Kidney capillary endothelial cell (primary cell): ENCODE data around the gene CAPRIN2.

Experiments used
- DNase-seq: peaks from one replicate; pipeline ENCODE4 v3.0.0-alpha.2; 2018; ENCODE audit warnings: low spot score

Gene CAPRIN2, protein sequence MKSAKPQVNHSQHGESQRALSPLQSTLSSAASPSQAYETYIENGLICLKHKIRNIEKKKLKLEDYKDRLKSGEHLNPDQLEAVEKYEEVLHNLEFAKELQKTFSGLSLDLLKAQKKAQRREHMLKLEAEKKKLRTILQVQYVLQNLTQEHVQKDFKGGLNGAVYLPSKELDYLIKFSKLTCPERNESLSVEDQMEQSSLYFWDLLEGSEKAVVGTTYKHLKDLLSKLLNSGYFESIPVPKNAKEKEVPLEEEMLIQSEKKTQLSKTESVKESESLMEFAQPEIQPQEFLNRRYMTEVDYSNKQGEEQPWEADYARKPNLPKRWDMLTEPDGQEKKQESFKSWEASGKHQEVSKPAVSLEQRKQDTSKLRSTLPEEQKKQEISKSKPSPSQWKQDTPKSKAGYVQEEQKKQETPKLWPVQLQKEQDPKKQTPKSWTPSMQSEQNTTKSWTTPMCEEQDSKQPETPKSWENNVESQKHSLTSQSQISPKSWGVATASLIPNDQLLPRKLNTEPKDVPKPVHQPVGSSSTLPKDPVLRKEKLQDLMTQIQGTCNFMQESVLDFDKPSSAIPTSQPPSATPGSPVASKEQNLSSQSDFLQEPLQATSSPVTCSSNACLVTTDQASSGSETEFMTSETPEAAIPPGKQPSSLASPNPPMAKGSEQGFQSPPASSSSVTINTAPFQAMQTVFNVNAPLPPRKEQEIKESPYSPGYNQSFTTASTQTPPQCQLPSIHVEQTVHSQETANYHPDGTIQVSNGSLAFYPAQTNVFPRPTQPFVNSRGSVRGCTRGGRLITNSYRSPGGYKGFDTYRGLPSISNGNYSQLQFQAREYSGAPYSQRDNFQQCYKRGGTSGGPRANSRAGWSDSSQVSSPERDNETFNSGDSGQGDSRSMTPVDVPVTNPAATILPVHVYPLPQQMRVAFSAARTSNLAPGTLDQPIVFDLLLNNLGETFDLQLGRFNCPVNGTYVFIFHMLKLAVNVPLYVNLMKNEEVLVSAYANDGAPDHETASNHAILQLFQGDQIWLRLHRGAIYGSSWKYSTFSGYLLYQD

GRCh38 chr12:30754750-30755394 lies at the start of gene CAPRIN2:
Gene CAPRIN2 (minus strand): TSS chr12:30754951. CDS start chr12:30753520, 1,431 bp downstream.
- peak; percentile 88 for DNase-seq

- no peak for DNase-seq
These were observed 42.9 kb upstream of the CAPRIN2 start for GRCh38 chr12:30797689-30798088.

GRCh38 chr12:30796891-30797371 lies 42.2 kb upstream of the CAPRIN2 start:
- DNase-seq, result no peak

GRCh38 chr12:30796313-30796780 lies 41.6 kb upstream of the CAPRIN2 start:
- peak; percentile 26 for DNase-seq

- DNase-seq, result peak; percentile 81
These were observed 40.9 kb upstream of the CAPRIN2 start for GRCh38 chr12:30795410-30796312.

DNA sequence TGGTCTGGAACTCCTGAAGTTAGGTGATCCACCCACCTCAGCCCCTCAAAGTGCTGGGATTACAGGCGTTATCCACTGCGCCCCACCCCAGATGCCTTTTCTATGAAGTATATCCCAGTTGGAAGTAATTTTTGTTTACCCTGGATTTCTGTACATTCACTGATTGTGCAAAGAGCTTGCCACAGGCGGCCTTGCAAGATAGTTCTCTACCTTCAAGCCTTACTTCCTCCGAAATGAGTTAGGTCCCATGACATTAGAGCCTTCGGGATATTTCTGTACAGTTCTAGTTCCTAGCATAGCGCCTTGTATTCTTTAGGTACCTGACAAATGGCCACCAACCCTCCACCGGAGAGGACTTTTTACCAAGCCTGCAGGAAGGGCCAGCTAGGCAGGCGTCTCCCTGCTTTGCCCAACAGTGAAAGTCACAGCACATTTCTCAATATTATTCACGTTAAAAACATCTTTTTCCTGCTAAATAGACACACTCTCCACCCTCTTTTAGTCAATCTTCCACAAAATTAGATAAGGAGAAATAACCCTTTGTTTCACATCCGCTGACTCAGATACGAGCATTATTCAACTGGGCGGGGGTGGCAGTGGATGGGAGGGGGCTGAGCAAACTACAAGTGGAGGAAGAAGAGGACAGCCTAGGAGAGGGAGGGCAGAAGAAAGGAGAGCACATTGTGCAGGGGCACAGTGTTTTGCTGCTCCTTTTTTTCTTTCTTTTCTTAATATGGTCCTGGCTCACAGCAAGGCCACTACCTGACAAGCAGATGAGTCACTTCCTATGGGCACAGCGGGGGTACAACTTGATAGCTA lies 40.0 kb upstream of the CAPRIN2 start:
- peak; percentile 91 for DNase-seq

- DNase-seq, result no peak
These were observed 39.3 kb upstream of the CAPRIN2 start for GRCh38 chr12:30794020-30794419.

DNA sequence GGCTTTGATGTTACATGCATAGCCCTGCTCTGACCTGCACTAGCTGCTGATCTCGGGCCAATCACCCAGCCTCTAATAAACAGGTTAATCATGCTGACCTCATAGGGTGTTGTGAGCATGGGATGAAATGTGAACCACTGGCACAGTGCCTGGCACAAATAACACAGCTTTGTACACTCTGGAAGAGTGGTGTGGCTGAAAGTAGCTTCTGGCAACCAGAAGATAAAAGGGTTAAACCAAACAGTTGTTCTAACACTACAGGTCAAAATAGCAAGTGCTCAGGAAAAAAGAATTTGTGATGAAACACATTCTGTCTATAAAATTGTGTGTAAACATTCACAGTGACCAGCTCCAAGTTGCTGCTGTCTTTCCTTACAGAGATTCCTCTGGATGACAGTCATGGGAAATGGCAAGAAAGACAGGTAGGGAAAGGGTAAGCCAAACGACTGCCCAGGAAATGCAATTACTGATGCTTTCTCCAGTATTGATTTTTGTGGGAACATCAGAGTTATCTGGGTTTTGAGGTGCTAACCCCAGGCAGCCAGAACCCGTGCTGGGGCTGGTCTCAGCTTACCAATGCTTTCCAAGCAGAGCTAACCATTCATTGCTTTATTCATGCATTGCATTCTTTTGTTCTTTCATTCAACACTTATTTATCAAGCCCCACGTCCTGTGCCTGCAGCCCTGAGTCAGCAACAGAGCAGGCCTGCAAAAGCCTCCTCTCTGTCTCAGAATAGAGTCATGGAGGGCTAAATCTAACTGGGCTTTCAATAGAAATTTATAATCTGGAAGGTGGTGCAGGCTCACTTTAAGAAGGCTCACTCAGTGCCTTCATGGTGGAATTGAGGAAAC lies 38.1 kb upstream of the CAPRIN2 start:
- no peak for DNase-seq

DNA sequence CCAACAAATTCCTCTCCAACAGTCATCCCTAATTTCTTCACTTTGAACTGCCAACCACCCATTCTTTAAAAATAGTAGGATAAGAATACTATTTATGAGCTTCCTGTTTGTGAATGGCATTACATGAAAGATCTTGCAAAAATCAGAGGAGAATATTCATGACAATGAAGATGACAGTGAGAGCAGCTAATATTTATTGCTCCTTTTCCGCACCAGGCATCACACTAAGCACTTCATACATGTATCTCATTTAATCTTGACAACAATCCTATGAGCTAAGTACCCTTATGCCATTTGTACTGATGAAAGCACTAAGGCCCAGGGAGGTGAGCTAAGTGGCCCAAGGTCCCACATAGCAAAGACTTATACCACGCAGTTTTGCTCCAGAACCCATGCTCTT lies 37.3 kb upstream of the CAPRIN2 start:
- DNase-seq, result no peak

DNA sequence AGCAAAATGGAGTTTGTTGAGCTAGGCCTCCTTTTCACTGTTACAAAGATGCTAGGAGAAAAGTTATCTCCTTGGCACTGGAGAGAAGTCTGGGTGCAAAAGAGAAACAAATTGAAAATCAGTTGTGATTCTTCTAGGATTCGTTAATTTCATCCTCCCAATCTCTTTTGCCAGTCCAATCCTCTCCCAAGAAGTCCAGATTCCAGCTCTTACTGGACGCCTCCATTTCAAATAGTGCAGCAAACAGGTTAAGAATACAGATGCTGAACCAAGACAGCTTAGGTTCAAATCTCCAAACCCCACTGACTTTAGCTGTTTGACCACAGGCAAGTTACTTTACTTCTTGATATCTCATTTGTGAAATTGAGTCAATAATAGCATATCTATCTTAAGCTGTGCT lies 34.0 kb upstream of the CAPRIN2 start:
- DNase-seq, result no peak

GRCh38 chr12:30785630-30786029 lies 30.9 kb upstream of the CAPRIN2 start:
- DNase-seq, result no peak

- DNase-seq, result no peak
These were observed 29.8 kb upstream of the CAPRIN2 start for GRCh38 chr12:30784508-30784907.

- DNase-seq, result no peak
These were observed 29.2 kb upstream of the CAPRIN2 start for GRCh38 chr12:30783946-30784345.

DNA sequence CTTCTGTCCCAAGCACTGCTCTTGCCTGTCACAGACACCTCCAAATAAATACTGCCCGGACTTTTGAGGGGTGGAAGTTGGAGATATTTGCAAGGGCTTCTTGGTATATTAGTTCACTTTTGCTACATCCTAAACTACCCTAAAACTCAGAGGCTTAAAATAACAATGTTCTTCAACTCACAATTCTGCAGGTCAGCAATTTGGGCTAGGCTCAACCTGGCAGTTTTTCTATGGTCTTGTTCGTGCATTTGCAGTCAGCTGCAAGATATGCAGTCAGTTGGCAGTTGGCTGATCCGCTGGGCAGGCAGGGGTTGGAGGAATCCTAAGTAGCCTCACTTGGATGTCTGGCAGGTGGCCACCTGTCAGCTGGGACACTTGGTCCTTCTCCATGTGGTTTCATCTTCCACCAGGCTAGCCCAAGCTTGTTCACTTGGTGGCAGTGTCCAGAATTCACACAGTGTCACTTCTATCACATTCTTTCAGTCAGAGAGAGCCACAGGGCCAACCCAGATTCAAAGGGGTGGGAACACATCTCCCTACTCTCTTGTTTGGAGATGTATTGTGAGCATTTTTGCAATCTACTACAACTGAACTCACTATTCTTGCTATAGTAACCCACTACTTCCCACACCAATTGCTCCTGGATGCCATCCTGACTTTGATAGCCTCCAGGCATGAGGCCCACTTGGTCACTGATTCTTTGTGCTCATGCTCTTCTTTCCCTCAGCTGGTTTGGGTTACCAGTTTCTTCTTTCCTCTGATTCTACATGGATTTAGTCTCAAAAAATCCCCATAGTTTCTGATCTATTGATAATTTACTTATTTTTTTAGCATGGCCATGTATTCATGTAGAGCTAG lies 27.8 kb upstream of the CAPRIN2 start:
- no peak for DNase-seq

DNA sequence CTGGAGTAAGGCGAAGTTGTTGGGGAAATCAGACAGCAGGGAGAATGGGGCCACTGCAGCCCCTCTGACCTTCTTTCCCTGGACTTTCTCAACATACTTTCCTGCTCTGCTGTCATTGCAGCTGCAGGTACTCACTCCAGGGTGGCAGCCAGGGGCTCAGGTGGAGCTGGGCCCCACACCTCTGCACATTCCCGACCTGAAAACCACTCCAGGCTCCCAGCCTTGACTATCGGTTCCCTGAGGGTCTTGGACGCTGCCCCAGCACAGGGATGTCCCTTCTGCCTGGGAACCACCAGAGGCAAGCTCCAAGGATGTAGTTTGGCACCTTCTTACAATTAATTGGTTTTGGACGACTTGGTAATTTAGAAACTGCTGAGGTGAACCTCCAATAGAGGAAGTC lies 24.8 kb upstream of the CAPRIN2 start:
- no peak for DNase-seq

DNA sequence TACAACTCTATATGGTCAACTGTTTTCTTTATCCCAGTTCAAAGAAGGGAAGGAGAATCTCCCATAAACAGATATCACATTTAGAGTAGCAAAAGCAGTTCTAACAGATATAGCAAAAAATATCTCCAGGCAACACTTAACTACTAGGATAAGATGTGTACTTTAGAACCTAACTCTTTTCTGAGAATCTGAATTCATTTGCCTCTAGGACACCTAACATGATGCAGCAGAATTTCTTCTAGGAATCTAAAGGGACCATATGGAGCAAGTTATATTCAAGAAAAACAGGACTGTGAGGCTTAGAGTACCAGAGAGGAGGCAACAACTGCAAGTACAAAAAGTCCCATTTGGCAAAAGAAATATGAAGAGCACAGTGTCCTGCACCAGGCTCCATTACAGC lies 24.4 kb upstream of the CAPRIN2 start:
- DNase-seq, result no peak

DNA sequence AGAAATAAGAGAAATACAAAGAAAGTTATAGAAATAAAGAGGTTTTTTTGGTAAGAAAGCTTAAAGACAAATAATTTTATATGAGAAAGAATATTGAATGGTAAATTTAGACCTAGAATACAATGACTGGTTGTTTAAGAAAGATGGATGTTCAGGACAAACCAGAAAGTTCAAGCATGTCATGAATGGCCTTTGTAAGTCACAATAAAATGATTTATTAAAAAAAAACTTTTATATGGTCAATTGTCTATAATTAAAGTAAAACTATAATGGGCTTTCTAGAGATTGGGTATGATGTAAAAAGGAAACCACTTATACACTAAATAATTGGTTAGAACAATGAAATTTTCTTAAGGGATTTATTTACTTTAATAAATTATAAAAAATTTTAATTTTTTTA lies 19.8 kb upstream of the CAPRIN2 start:
- no peak for DNase-seq

DNA sequence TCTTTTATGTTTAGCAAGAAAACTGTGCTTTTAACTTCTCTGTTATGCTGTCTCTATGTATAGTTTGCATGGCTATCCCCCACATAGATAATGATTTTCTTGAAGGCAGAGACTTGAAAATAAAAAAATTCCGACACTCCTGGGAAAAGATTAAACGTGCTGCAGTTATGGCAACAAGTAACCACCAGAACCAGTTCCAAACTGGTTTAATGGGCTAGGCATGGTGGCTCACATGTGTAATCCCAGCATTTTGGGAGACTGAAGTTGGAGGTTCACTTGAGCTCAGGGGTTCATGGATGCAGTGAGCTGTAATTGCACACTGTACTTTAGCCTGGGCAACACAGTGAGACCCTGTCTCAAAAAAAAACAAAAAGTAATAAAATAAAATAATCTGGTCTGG lies 15.1 kb upstream of the CAPRIN2 start:
- no peak for DNase-seq
